Peyer's patch (tissue), 4 donors: Measurements from ENCODE around the gene ACER3. TPM values are rescaled to one million over a fixed set of nuclear protein-coding genes. Genes with fewer than 3 reads are reported as not detected.

Experiments
- DNase-seq, 3 donors: peaks; one replicate each; pipeline ENCODE4 v3.0.0-alpha.2; 2017 to 2019
- H3K27ac ChIP-seq, 4 donors: fragments of 200-600 bp; sonication (generic); one replicate each; pipeline ENCODE4 v1.5.1; 2016 to 2019
- H3K27me3 ChIP-seq, 2 donors: fragments of 200-600 bp; sonication (generic); one replicate each; pipeline ENCODE4 v1.5.1; 2019
- H3K36me3 ChIP-seq, 3 donors: fragments of 200-600 bp; sonication (generic); one replicate each; pipeline ENCODE4 v1.5.1; 2016 to 2019
- H3K4me1 ChIP-seq, 4 donors: fragments of 200-600 bp; sonication (generic); one replicate each; pipeline ENCODE4 v1.5.1; 2016 to 2019
- H3K4me3 ChIP-seq, 4 donors: fragments of 200-600 bp; sonication (generic); 1 replicate in 3 of 4; 2 replicates in 1 of 4; pipeline ENCODE4 v1.5.1; 2016 to 2019; ENCODE audit warnings: mild to moderate bottlenecking in 1 of 4
- H3K9me3 ChIP-seq, 4 donors: fragments of 200-600 bp; sonication (generic); one replicate each; pipeline ENCODE4 v1.5.1; 2016 to 2019; ENCODE audit warnings: mild to moderate bottlenecking in 1 of 4
- POLR2A ChIP-seq, 2 donors: fragments of 450-650 bp; IDR thresholded peaks; one replicate each; pipeline ENCODE4 v1.5.1; 2017; ENCODE audit warnings: antibody characterized with exemption in 2 of 2, mild to moderate bottlenecking in 2 of 2, moderate library complexity in 2 of 2
- total RNA-seq, 4 donors: library from RNA; depleted of rRNA; stranded (reverse); fragments of >200 nt; gene quantifications; one replicate each; pipeline ENCODE4 v1.1.0, GENCODE V29; 2016
- TF ChIP-seq, protein P1 (sequence below), 6 experiments: fragments of 450-650 bp in 4 of 6; fragments of 200-600 bp in 2 of 6; sonication (generic) in 1 of 6; IDR thresholded peaks; one replicate each; pipeline ENCODE4 v1.5.1; 2017 to 2019; ENCODE audit warnings: antibody characterized with exemption in 6 of 6, mild to moderate bottlenecking in 3 of 6, moderate library complexity in 1 of 6

ACER3 gene
- total RNA-seq, 4 donors from 2014 or later = 13.2 to 25.5 (median 19.8) TPM

DNA sequence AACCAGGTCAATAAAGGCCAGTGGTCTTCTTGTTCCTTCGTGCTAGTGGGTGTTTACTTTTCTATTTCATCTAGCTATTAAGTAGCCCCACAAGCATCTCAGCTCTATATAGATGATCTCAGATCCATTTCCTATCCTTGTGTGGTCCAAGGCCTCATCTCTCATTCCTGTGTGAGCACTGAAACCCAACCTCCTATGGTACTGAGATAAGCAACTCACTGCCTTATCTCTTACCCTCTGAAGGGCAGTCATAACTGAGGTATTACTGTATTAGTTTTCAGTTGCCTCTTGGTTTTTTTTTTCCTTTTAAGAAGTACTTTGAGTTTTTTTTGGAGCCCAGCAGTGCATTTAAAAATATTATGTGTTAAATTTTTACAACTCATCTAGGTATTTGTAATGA is 28.3 kb downstream of the ACER3 start:
- Histone ChIP-seq H3K36me3 (no peaks in the 10 kb centered on the region), H3K4me3 (no peak overlapping the region), H3K4me1 (peaks cover 0 to 5% (median 0%) of the 10 kb centered on the region in 4 donors), H3K27ac (no peak overlapping the region), H3K27me3 (no peaks in the 10 kb centered on the region), H3K9me3 (no peaks in the 10 kb centered on the region)
- TF ChIP-seq, protein P1, sequence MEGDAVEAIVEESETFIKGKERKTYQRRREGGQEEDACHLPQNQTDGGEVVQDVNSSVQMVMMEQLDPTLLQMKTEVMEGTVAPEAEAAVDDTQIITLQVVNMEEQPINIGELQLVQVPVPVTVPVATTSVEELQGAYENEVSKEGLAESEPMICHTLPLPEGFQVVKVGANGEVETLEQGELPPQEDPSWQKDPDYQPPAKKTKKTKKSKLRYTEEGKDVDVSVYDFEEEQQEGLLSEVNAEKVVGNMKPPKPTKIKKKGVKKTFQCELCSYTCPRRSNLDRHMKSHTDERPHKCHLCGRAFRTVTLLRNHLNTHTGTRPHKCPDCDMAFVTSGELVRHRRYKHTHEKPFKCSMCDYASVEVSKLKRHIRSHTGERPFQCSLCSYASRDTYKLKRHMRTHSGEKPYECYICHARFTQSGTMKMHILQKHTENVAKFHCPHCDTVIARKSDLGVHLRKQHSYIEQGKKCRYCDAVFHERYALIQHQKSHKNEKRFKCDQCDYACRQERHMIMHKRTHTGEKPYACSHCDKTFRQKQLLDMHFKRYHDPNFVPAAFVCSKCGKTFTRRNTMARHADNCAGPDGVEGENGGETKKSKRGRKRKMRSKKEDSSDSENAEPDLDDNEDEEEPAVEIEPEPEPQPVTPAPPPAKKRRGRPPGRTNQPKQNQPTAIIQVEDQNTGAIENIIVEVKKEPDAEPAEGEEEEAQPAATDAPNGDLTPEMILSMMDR (IDR thresholded peaks at IDR 0.05) = no peak
- TF ChIP-seq POLR2A (IDR thresholded peaks at IDR 0.05) = no peak
- no peak for DNase-seq

DNA sequence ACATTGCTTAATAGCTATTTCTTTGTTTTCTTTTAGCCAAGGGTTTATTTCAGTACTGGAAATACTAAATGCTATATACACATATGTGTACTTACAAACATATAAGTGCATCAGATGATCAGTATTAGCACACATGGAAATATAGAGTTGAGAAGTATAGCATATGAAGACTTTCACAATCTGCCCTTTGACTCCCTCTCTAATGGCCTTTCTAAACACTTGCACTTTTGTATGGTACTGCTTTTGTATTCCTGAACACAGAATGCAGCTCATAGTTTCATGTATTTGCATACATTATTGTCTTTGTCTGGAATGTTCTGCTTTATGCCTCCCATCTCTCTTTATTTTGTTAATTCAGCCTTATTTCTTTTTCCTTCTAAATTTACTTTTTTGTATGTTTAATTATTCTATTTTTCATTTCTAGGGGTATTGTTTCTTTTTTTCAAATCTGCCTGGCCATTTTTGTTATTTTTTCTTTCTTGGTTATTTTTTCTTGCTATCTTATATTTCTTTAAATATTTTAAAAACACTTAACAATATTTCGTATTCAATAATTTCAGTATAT is 28.8 kb downstream of the ACER3 start:
- Histone ChIP-seq H3K27ac (no peak overlapping the region), H3K4me3 (no peak overlapping the region), H3K9me3 (no peaks in the 10 kb centered on the region), H3K4me1 (peaks cover 0 to 5% (median 0%) of the 10 kb centered on the region in 4 donors), H3K27me3 (no peaks in the 10 kb centered on the region), H3K36me3 (no peaks in the 10 kb centered on the region)
- no peak for TF ChIP-seq POLR2A (IDR thresholded peaks at IDR 0.05)
- TF ChIP-seq, protein P1 (IDR thresholded peaks at IDR 0.05) = no peak
- no peak for DNase-seq

DNA sequence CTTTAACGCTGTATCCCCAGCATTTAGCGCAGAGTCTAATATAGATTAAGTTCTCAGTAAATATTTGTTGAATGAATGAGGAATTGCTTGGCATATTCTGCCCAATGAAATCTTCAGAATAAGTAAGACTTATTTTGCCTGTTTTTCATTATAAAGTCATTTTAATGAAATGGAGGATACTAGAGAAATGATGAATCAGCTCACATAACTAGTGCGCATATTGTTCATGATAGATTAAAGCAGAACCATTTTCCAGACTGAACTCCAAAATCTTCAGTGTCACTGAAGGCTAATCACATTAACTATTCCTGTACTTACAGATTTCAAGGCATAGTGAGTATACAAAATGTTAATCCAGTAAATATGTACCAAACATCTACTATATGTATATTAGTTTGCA is 29.6 kb downstream of the ACER3 start:
- TF ChIP-seq POLR2A (IDR thresholded peaks at IDR 0.05) = no peak
- TF ChIP-seq, protein P1 (IDR thresholded peaks at IDR 0.05) = no peak
- H3K4me1 ChIP-seq = peaks cover 0 to 5% (median 0%) of the 10 kb centered on the region in 4 donors

DNA sequence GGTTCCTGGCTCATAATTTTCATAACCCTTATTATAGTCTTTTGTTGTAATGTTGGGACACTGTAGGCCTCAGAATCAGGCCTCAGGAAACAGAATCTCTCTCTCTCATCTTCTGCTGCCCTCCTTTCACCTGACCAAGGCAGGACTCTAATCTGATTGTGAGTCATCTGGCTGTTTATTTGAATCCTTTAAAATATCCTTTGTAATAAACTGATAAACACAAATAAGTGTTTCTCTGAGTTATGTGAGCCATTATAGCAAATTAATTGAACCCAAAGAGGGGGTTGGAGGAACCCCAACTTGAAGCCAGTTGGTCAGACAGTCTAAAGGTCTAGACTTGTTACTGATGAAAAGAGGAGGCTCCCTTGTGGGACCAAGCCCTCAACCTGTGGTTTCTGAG is 30.6 kb downstream of the ACER3 start:
- TF ChIP-seq, protein P1 (IDR thresholded peaks at IDR 0.05) = no peak
- no peak for TF ChIP-seq POLR2A (IDR thresholded peaks at IDR 0.05)
- no peaks in the 10 kb centered on the region for H3K9me3 ChIP-seq

More for the DNA sequence above, 29.6 kb downstream of the ACER3 start:
- Histone ChIP-seq H3K27me3 (no peaks in the 10 kb centered on the region), H3K36me3 (no peaks in the 10 kb centered on the region), H3K27ac (no peak overlapping the region), H3K4me3 (no peak overlapping the region), H3K9me3 (no peaks in the 10 kb centered on the region)
- no peak for DNase-seq

DNA sequence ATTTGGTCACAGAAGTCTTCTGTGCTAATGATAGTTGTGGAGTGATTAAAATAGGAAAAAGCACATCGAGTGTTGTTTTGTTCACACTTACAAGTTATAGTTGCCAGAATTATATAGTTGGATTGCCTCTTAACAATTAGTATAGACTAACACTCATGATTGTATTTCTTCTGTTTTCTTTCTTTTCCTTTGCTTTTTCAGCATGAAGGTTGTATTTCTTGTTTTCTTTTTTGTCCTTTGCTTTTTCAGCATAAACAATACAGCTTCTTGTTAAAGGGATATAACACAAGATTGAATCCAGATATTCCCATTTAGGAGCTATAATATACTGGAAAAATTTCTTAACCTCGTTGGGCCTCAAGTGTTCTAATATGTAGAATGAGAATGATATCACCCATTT is 31.1 kb downstream of the ACER3 start:
- Histone ChIP-seq H3K36me3 (no peaks in the 10 kb centered on the region), H3K4me3 (no peak overlapping the region), H3K27ac (no peak overlapping the region), H3K4me1 (peaks cover 0 to 5% (median 0%) of the 10 kb centered on the region in 4 donors), H3K27me3 (no peaks in the 10 kb centered on the region), H3K9me3 (no peaks in the 10 kb centered on the region)
- no peak for DNase-seq
- TF ChIP-seq, protein P1 (IDR thresholded peaks at IDR 0.05) = no peak
- TF ChIP-seq POLR2A (IDR thresholded peaks at IDR 0.05) = no peak

More for the DNA sequence above, 30.6 kb downstream of the ACER3 start:
- Histone ChIP-seq H3K36me3 (no peaks in the 10 kb centered on the region), H3K4me3 (no peak overlapping the region), H3K27ac (no peak overlapping the region), H3K4me1 (peaks cover 0 to 5% (median 0%) of the 10 kb centered on the region in 4 donors), H3K27me3 (no peaks in the 10 kb centered on the region)
- no peak for DNase-seq
